A673 (cell line): ENCODE data around the gene LGALS7. TPM values are rescaled to one million over a fixed set of nuclear protein-coding genes. Genes with fewer than 3 reads are reported as not detected.
A peak's percentile ranks its signal among the peaks of the same experiment; 100 is the strongest.

Source experiments
- BruUV-seq: library from RNA; stranded (reverse); fragments of 400-500 nt; replicated peaks from 2 replicates; lab custom pipeline; 2021; lab: Mats Ljungman, UMichigan
- CTCF ChIA-PET: fragments of 300-600 bp; sonication (Branson Sonifier 250); formaldehyde crosslinking; loops from one replicate; lab custom pipeline; 2022; ENCODE audit warnings: antibody characterized with exemption; lab: Charles Lee
- POLR2A ChIA-PET: fragments of 300-600 bp; sonication (Branson Sonifier 250); formaldehyde crosslinking; loops from one replicate; lab custom pipeline; 2022; ENCODE audit warnings: antibody characterized with exemption; ENCODE audit not compliant: low non-redundant PET; lab: Charles Lee
- DNase-seq: peaks from one replicate; pipeline ENCODE4 v3.0.0-alpha.2; 2015; ENCODE audit warnings: low spot score
- H3K27ac ChIP-seq: fragments of 200-600 bp; sonication (generic); 2 replicates; pipeline ENCODE4 v1.5.1; 2016; ENCODE audit warnings: mixed run types, low read depth, mild to moderate bottlenecking, mixed read lengths, antibody characterized with exemption, low read length; ENCODE audit not compliant: poor library complexity, severe bottlenecking
- H3K27me3 ChIP-seq: fragments of 200-600 bp; sonication (generic); replicated peaks from 2 replicates; pipeline ENCODE4 v1.6.1; 2017; ENCODE audit warnings: mixed run types, low read depth, mild to moderate bottlenecking, mixed read lengths, antibody characterized with exemption, low read length; ENCODE audit not compliant: insufficient read depth, poor library complexity
- H3K36me3 ChIP-seq: fragments of 200-600 bp; sonication (generic); 2 replicates; pipeline ENCODE4 v1.6.1; 2016; ENCODE audit warnings: mixed run types, mild to moderate bottlenecking, mixed read lengths, antibody characterized with exemption, low read length; ENCODE audit not compliant: insufficient read depth, poor library complexity, severe bottlenecking
- H3K4me1 ChIP-seq: fragments of 200-600 bp; sonication (generic); 2 replicates; pipeline ENCODE4 v1.6.1; 2017; ENCODE audit warnings: mixed run types, mild to moderate bottlenecking, mixed read lengths, antibody characterized with exemption, low read length; ENCODE audit not compliant: insufficient read depth, poor library complexity, severe bottlenecking
- H3K4me3 ChIP-seq: fragments of 200-600 bp; sonication (generic); 2 replicates; pipeline ENCODE4 v1.5.1; 2016; ENCODE audit warnings: low read depth, mixed run types, mild to moderate bottlenecking, mixed read lengths, low read length; ENCODE audit not compliant: poor library complexity, severe bottlenecking
- H3K9me3 ChIP-seq: fragments of 200-600 bp; sonication (generic); 2 replicates; pipeline ENCODE4 v1.6.1; 2016; ENCODE audit warnings: mixed run types, low read depth, mild to moderate bottlenecking, mixed read lengths, antibody characterized with exemption, low read length; ENCODE audit not compliant: poor library complexity, severe bottlenecking
- EZH2 ChIP-seq: fragments of 200-600 bp; sonication (generic); IDR thresholded peaks from 2 replicates; pipeline ENCODE4 v1.6.1; 2017; ENCODE audit warnings: borderline replicate concordance, low read depth, mild to moderate bottlenecking, mixed read lengths, antibody characterized with exemption, low read length; ENCODE audit not compliant: poor library complexity, severe bottlenecking
- intact Hi-C: fragments of 100-400 bp; cut with micrococcal nuclease; formaldehyde crosslinking; loops from one replicate; pipeline ENCODE4 v1.10.0; 2022; ENCODE audit not compliant: unreplicated experiment
- total RNA-seq: library from RNA; stranded (reverse); gene quantifications from 2 replicates; pipeline ENCODE4 v1.2.3, GENCODE V29; 2021
- TF ChIP-seq, protein P1 (sequence below): fragments of 300-800, 200-600 bp; sonication (generic); conservative IDR thresholded peaks from 2 replicates; pipeline ENCODE4 v1.5.1; 2017; ENCODE audit warnings: low read depth, mild to moderate bottlenecking, antibody characterized with exemption, low read length, moderate library complexity, mixed read lengths

LGALS7 gene
- total RNA-seq, 1 experiment from 2014 or later, result not detected

DNA sequence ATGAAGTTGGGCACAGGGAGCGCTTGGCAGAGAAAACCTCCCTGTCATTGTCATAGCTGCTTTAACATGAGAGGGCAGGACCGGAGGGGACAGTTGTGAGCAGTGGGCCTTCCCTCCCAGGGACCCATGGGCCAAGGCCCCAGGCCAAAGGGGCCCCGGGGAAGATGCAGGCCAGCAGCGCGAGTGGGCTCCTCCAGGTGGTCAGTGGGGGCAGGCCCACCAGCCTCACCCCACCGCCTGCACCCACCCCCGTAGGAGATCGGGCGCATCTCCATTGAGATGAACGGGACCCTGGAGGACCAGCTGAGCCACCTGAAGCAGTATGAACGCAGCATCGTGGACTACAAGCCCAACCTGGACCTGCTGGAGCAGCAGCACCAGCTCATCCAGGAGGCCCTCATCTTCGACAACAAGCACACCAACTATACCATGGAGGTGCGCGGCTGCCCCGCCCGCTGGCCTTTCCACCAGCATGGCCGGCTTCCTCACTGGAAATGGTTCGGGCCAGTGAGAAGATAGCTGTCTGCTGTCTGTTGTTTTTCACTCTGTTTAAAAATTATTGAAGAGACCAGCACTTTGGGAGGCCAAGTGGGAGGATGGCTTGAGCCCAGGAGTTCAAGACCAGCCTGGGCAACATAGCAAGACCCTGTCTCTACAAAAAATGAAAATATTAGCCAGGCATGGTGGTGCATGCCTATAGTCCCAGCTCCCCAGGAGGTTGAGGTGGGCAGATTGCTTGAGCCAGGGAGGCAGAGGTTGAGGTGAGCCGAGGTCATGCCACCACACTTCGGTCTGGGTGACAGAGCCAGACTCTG is 47.6 kb downstream of the LGALS7 start:
- intact Hi-C loops, result no loop called here
- TF ChIP-seq, protein P1, sequence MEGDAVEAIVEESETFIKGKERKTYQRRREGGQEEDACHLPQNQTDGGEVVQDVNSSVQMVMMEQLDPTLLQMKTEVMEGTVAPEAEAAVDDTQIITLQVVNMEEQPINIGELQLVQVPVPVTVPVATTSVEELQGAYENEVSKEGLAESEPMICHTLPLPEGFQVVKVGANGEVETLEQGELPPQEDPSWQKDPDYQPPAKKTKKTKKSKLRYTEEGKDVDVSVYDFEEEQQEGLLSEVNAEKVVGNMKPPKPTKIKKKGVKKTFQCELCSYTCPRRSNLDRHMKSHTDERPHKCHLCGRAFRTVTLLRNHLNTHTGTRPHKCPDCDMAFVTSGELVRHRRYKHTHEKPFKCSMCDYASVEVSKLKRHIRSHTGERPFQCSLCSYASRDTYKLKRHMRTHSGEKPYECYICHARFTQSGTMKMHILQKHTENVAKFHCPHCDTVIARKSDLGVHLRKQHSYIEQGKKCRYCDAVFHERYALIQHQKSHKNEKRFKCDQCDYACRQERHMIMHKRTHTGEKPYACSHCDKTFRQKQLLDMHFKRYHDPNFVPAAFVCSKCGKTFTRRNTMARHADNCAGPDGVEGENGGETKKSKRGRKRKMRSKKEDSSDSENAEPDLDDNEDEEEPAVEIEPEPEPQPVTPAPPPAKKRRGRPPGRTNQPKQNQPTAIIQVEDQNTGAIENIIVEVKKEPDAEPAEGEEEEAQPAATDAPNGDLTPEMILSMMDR, result no peak
- no peak for TF ChIP-seq EZH2

DNA sequence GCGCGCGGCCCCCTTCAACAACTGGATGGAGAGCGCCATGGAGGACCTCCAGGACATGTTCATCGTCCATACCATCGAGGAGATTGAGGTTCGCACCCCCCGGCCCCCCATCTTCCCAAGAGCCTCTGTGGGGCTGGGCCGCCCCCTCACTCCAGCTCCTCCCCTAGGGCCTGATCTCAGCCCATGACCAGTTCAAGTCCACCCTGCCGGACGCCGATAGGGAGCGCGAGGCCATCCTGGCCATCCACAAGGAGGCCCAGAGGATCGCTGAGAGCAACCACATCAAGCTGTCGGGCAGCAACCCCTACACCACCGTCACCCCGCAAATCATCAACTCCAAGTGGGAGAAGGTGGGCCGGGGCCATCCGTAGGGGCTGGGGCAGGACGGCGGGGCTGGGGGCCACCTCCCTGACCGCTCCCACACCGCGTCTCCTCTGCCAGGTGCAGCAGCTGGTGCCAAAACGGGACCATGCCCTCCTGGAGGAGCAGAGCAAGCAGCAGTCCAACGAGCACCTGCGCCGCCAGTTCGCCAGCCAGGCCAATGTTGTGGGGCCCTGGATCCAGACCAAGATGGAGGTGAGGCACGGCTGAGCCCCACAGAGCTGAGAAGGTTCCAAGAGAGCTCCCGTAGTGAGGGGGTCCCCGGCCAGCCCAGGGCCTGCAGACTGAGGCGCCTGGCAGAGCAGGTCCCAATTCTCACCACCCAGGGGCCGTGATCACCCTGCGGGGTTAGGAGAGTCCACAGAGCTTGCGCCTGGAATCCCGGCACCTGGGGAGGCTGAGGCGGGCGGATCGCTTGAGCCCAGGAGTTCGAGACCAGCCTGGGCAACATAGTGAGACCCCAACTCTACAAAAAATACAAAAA is 49.1 kb downstream of the LGALS7 start:
- CTCF ChIA-PET, result no interaction called here
- POLR2A ChIA-PET, result interaction anchor here (0.6 kb wide), 1 partner anchor 10 kb away, joined by 4 read pairs; no protein-coding TSS in a partner anchor
- no peak for DNase-seq
- H3K27ac ChIP-seq, result no peak overlapping the region
- intact Hi-C loops, result no loop called here
- no peaks in the 10 kb centered on the region for H3K27me3 ChIP-seq
- H3K4me1 ChIP-seq, result no peaks in the 10 kb centered on the region
- BruUV-seq, result TSS peak; percentile 72
- no peaks in the 10 kb centered on the region for H3K9me3 ChIP-seq
- H3K36me3 ChIP-seq, result peaks cover 56% of the 10 kb centered on the region
- no peak for TF ChIP-seq EZH2
- TF ChIP-seq, protein P1, result no peak
- H3K4me3 ChIP-seq, result no peak overlapping the region

More for the DNA sequence above, 47.6 kb downstream of the LGALS7 start:
- BruUV-seq, result no TSS peak
- peaks cover 67% of the 10 kb centered on the region for H3K36me3 ChIP-seq
- ChIA-PET POLR2A (interaction anchor here (0.5 kb wide), 1 partner anchor 89 kb away, joined by 6 read pairs; no protein-coding TSS in a partner anchor), CTCF (interaction anchor here (0.6 kb wide), 1 partner anchor 162 kb away, joined by 3 read pairs; no protein-coding TSS in a partner anchor)
- H3K4me1 ChIP-seq, result no peaks in the 10 kb centered on the region
- DNase-seq, result no peak
- no peak overlapping the region for H3K27ac ChIP-seq
- no peaks in the 10 kb centered on the region for H3K9me3 ChIP-seq
- no peaks in the 10 kb centered on the region for H3K27me3 ChIP-seq
- H3K4me3 ChIP-seq, result no peak overlapping the region

DNA sequence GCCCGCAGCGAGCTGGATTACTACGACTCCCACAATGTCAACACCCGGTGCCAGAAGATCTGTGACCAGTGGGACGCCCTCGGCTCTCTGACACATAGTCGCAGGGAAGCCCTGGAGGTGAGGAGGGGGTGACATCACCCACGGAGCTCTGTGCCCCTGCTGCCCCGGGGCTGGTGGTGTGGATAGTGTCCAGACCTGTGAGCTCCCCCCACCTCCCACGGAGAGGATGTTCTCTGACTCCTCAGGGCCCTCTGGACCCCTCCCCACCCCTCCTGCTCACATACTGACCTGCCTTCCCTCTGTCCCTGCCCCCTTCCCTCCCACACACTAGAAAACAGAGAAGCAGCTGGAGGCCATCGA is 49.7 kb downstream of the LGALS7 start:
- ChIA-PET CTCF (no interaction called here), POLR2A (interaction anchor here (0.6 kb wide), 1 partner anchor 188 kb away, joined by 8 read pairs; no protein-coding TSS in a partner anchor)
- Histone ChIP-seq H3K27ac (no peak overlapping the region), H3K36me3 (peaks cover 56% of the 10 kb centered on the region), H3K4me3 (no peak overlapping the region), H3K27me3 (no peaks in the 10 kb centered on the region), H3K4me1 (no peaks in the 10 kb centered on the region), H3K9me3 (no peaks in the 10 kb centered on the region)
- DNase-seq, result no peak
- TF ChIP-seq, protein P1, result no peak
- no peak for TF ChIP-seq EZH2
- BruUV-seq, result no TSS peak
- intact Hi-C loops, result no loop called here
